GM21381 (cell line): ENCODE data around the gene MSRB3.
"Not testable (repeated sequence)": the region's sequence is repeated elsewhere in the genome, so short reads cannot be mapped to it uniquely, and the experiment has no call there.

Experiments
- ATAC-seq: cut with Tn5 transposase; IDR thresholded peaks from one replicate; pipeline ENCODE4 v1.9.1; 2021; ENCODE audit warnings: mild to moderate bottlenecking, moderate library complexity; ENCODE audit not compliant: unreplicated experiment

MSRB3 gene

GRCh38 chr12:65449400-65449799, 170.9 kb downstream of the MSRB3 start:
- ATAC-seq = no peak

GRCh38 chr12:65450625-65451024, 172.1 kb downstream of the MSRB3 start:
- no peak for ATAC-seq

- ATAC-seq = no peak
Observed at GRCh38 chr12:65454115-65454787, 175.8 kb downstream of the MSRB3 start.

GRCh38 chr12:65457341-65457740, 178.9 kb downstream of the MSRB3 start:
- ATAC-seq = not testable (repeated sequence)

GRCh38 chr12:65458718-65459117, 180.2 kb downstream of the MSRB3 start:
- ATAC-seq = no peak

- ATAC-seq = no peak
Observed at GRCh38 chr12:65459545-65459944, 181.1 kb downstream of the MSRB3 start.

- no peak for ATAC-seq
Observed at GRCh38 chr12:65460063-65460462, 181.6 kb downstream of the MSRB3 start.

- no peak for ATAC-seq
Observed at GRCh38 chr12:65461017-65461416, 182.5 kb downstream of the MSRB3 start.

GRCh38 chr12:65462484-65462883, 184.0 kb downstream of the MSRB3 start:
- ATAC-seq = no peak

- no peak for ATAC-seq
Observed at GRCh38 chr12:65463082-65463481, 184.6 kb downstream of the MSRB3 start.

GRCh38 chr12:65463611-65464010, 185.1 kb downstream of the MSRB3 start:
- no peak for ATAC-seq

- ATAC-seq = no peak
Observed at GRCh38 chr12:65464930-65465329, 186.4 kb downstream of the MSRB3 start.

GRCh38 chr12:65465766-65466547, 187.5 kb downstream of the MSRB3 start:
- no peak for ATAC-seq

GRCh38 chr12:65466911-65467310, 188.4 kb downstream of the MSRB3 start:
- no peak for ATAC-seq

- ATAC-seq = no peak
Observed at GRCh38 chr12:65470256-65470655, 191.8 kb downstream of the MSRB3 start.

GRCh38 chr12:65472079-65472478, 193.6 kb downstream of the MSRB3 start:
- ATAC-seq = no peak

- ATAC-seq = no peak
Observed at GRCh38 chr12:65474831-65475230, 196.3 kb downstream of the MSRB3 start.

- ATAC-seq = no peak
Observed at GRCh38 chr12:65477721-65478120, 199.2 kb downstream of the MSRB3 start.

- ATAC-seq = not testable (repeated sequence)
Observed at GRCh38 chr12:65483891-65484516, 205.5 kb downstream of the MSRB3 start.

GRCh38 chr12:65488197-65488596, 209.7 kb downstream of the MSRB3 start:
- no peak for ATAC-seq

- ATAC-seq = no peak
Observed at GRCh38 chr12:65490250-65490649, 211.8 kb downstream of the MSRB3 start.
